Kidney epithelial cell (primary cell): ENCODE results near the gene SUPT5H. TPM values are rescaled to one million over a fixed set of nuclear protein-coding genes. Genes with fewer than 3 reads are reported as not detected.

Experiments used
- DNase-seq: peaks from one replicate; pipeline ENCODE4 v3.0.0-alpha.2; 2010; ENCODE audit warnings: low read depth
- H3K27me3 ChIP-seq: 2 replicates; pipeline ENCODE4 v1.6.0; 2011; ENCODE audit warnings: low read length; ENCODE audit not compliant: control insufficient read depth, insufficient read depth
- H3K36me3 ChIP-seq: 2 replicates; pipeline ENCODE4 v1.5.1; 2011; ENCODE audit warnings: low read length; ENCODE audit not compliant: control insufficient read depth, insufficient read depth
- H3K4me3 ChIP-seq: 2 replicates; pipeline ENCODE4 v1.5.1; 2011; ENCODE audit warnings: low read depth, mild to moderate bottlenecking, control low read depth, low read length
- total RNA-seq: library from RNA; depleted of rRNA; stranded (reverse); fragments of >200 nt; gene quantifications from 2 replicates; pipeline ENCODE4 v1.2.3, GENCODE V29; 2015
- TF ChIP-seq, protein P1 (sequence below): IDR thresholded peaks from 2 replicates; pipeline ENCODE4 v1.5.1; 2011; ENCODE audit warnings: mild to moderate bottlenecking, moderate library complexity, low read length, control low read depth, inconsistent platforms; ENCODE audit not compliant: insufficient read depth, poor library complexity, severe bottlenecking

SUPT5H gene
- total RNA-seq, 1 donor from 2014 or later, result 121 TPM

- TF ChIP-seq, protein P1, sequence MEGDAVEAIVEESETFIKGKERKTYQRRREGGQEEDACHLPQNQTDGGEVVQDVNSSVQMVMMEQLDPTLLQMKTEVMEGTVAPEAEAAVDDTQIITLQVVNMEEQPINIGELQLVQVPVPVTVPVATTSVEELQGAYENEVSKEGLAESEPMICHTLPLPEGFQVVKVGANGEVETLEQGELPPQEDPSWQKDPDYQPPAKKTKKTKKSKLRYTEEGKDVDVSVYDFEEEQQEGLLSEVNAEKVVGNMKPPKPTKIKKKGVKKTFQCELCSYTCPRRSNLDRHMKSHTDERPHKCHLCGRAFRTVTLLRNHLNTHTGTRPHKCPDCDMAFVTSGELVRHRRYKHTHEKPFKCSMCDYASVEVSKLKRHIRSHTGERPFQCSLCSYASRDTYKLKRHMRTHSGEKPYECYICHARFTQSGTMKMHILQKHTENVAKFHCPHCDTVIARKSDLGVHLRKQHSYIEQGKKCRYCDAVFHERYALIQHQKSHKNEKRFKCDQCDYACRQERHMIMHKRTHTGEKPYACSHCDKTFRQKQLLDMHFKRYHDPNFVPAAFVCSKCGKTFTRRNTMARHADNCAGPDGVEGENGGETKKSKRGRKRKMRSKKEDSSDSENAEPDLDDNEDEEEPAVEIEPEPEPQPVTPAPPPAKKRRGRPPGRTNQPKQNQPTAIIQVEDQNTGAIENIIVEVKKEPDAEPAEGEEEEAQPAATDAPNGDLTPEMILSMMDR, result no peak
- no peaks in the 10 kb centered on the region for H3K36me3 ChIP-seq
- H3K27me3 ChIP-seq, result no peaks in the 10 kb centered on the region
- no peak for DNase-seq
- no peak overlapping the region for H3K4me3 ChIP-seq
Observed at GRCh38 chr19:39401070-39401548, 44.3 kb upstream of the SUPT5H start.

GRCh38 chr19:39401549-39402345 is 43.6 kb upstream of the SUPT5H start:
- H3K36me3 ChIP-seq, result no peaks in the 10 kb centered on the region
- TF ChIP-seq, protein P1, result no peak
- H3K4me3 ChIP-seq, result no peak overlapping the region
- no peaks in the 10 kb centered on the region for H3K27me3 ChIP-seq
- DNase-seq, result peak; percentile 81

DNA sequence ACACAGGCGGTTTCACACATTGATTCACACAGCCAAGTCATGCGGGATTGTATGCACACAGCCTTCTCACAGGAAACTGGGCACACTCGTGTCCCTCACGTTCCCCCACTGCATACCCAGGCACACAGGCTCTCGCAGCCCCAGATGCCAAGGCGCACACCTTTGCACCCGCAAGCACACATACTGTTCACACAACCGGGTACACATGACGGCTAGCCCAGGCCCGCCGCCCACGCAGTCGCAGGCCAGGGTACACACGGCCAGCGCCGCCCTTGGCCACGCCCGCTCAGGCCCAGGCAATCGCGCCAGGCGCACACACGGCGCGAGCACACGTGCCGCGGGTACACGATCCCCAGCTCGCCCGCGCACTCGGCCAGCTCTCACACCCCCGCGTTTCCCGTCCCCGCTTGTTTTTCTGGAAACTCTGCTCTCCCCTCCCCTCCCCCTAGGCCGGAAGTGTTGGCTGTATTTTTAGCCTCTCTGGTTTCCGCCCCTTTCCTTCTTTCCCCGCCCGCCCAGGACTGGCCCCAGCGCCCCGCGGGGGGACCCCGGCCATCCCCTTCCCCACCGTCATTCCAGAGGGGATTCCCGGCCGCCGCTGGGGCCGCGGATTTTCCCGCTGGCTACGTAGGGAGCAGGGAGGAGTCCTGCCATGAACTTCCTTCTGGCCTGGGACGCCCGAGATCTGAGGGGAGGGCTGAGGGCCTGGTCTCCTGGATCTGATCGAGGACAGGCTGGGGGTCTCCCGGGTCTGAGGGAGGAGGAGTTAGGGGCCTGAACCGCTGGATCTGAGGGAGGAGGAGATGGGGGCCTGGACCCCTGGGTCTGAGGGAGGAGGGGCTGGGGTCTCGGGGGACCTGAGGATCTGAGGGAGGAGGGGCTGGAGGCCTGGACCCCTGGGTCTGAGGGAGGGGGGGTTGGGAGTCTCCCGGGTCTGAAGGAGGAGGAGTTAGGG is 42.8 kb upstream of the SUPT5H start:
- H3K36me3 ChIP-seq, result no peaks in the 10 kb centered on the region
- TF ChIP-seq, protein P1, result no peak
- DNase-seq, result no peak
- H3K27me3 ChIP-seq, result no peaks in the 10 kb centered on the region
- peak overlapping the region; percentile 15 for H3K4me3 ChIP-seq

- no peaks in the 10 kb centered on the region for H3K27me3 ChIP-seq
- peak; percentile 90 for DNase-seq
Observed at GRCh38 chr19:39403331-39404312, 41.8 kb upstream of the SUPT5H start.

More at GRCh38 chr19:39403331-39404312, 41.8 kb upstream of the SUPT5H start:
- H3K36me3 ChIP-seq, result peaks cover 1% of the 10 kb centered on the region
- H3K4me3 ChIP-seq, result peak overlapping the region; percentile 16
- TF ChIP-seq, protein P1, result no peak
